ENCODE data around the gene KCNE4. TPM values are rescaled to one million over a fixed set of nuclear protein-coding genes. Genes with fewer than 3 reads are reported as not detected.

Gene KCNE4
- total RNA-seq, 2 donors from 2014 or later: 1.0 to 4.1 TPM

- Histone ChIP-seq H3K9me3 (no peaks in the 10 kb centered on the region), H3K36me3 (no peaks in the 10 kb centered on the region), H3K4me1 (replicated peaks) (no peaks in the 10 kb centered on the region), H3K4me3 (no peak overlapping the region), H3K27me3 (replicated peaks; ENCODE audit: insufficient read depth) (no peaks in the 10 kb centered on the region), H3K27ac (no peak overlapping the region)
- 1% methylated on average over 2 of the region's 2 CpGs for WGBS
- TF ChIP-seq CTCF (IDR thresholded peaks at IDR 0.05) (no peak), POLR2A (IDR thresholded peaks at IDR 0.05) (no peak), POLR2AphosphoS5 (IDR thresholded peaks at IDR 0.05) (no peak)
- DNase-seq (ENCODE audit: low spot score): no peak
- intact Hi-C loops (cut with DNase I): no loop called here
These were observed 30.7 kb downstream of the KCNE4 start for GRCh38 chr2:223082706-223083105.

- TF ChIP-seq POLR2A (IDR thresholded peaks at IDR 0.05) (no peak), CTCF (IDR thresholded peaks at IDR 0.05) (no peak), POLR2AphosphoS5 (IDR thresholded peaks at IDR 0.05) (no peak)
- DNase-seq (ENCODE audit: low spot score): no peak
- H3K4me1 ChIP-seq (replicated peaks): no peaks in the 10 kb centered on the region
- H3K9me3 ChIP-seq: no peaks in the 10 kb centered on the region
- no peaks in the 10 kb centered on the region for H3K27me3 ChIP-seq (replicated peaks; ENCODE audit: insufficient read depth)
- H3K27ac ChIP-seq: no peak overlapping the region
- no peaks in the 10 kb centered on the region for H3K36me3 ChIP-seq
- intact Hi-C loops (cut with DNase I): no loop called here
- H3K4me3 ChIP-seq: no peak overlapping the region
- 50% methylated on average over 7 of the region's 7 CpGs for WGBS
These were observed 31.5 kb downstream of the KCNE4 start for GRCh38 chr2:223083402-223084070.

GRCh38 chr2:223084873-223085272 lies 32.9 kb downstream of the KCNE4 start:
- no peak overlapping the region for H3K4me3 ChIP-seq
- no peak overlapping the region for H3K27ac ChIP-seq
- no peaks in the 10 kb centered on the region for H3K36me3 ChIP-seq
- no peaks in the 10 kb centered on the region for H3K4me1 ChIP-seq (replicated peaks)
- DNase-seq (ENCODE audit: low spot score): no peak
- no peak for TF ChIP-seq CTCF (IDR thresholded peaks at IDR 0.05)
- TF ChIP-seq POLR2A (IDR thresholded peaks at IDR 0.05): no peak
- no peak for TF ChIP-seq POLR2AphosphoS5 (IDR thresholded peaks at IDR 0.05)
- H3K9me3 ChIP-seq: no peaks in the 10 kb centered on the region
- intact Hi-C loops (cut with DNase I): no loop called here
- WGBS: 61% methylated on average over 2 of the region's 2 CpGs
- H3K27me3 ChIP-seq (replicated peaks; ENCODE audit: insufficient read depth): no peaks in the 10 kb centered on the region

- DNase-seq (ENCODE audit: low spot score): no peak
- no peak overlapping the region for H3K4me3 ChIP-seq
These were observed 34.5 kb downstream of the KCNE4 start for GRCh38 chr2:223086370-223086981.

More at GRCh38 chr2:223086370-223086981, 34.5 kb downstream of the KCNE4 start:
- Histone ChIP-seq H3K9me3 (no peaks in the 10 kb centered on the region), H3K4me1 (replicated peaks) (no peaks in the 10 kb centered on the region), H3K27me3 (replicated peaks; ENCODE audit: insufficient read depth) (no peaks in the 10 kb centered on the region), H3K36me3 (no peaks in the 10 kb centered on the region), H3K27ac (no peak overlapping the region)
- 92% methylated on average over 13 of the region's 13 CpGs for WGBS
- TF ChIP-seq POLR2A (IDR thresholded peaks at IDR 0.05): no peak
- no peak for TF ChIP-seq POLR2AphosphoS5 (IDR thresholded peaks at IDR 0.05)
- no peak for TF ChIP-seq CTCF (IDR thresholded peaks at IDR 0.05)
- intact Hi-C loops (cut with DNase I): no loop called here

Measured in prostate gland (tissue), 2 donors.